ENCODE results near the gene CEP290.

GRCh38 chr12:88036353-88036965 is 105.4 kb downstream of the CEP290 start:
- TF ChIP-seq, protein P1, sequence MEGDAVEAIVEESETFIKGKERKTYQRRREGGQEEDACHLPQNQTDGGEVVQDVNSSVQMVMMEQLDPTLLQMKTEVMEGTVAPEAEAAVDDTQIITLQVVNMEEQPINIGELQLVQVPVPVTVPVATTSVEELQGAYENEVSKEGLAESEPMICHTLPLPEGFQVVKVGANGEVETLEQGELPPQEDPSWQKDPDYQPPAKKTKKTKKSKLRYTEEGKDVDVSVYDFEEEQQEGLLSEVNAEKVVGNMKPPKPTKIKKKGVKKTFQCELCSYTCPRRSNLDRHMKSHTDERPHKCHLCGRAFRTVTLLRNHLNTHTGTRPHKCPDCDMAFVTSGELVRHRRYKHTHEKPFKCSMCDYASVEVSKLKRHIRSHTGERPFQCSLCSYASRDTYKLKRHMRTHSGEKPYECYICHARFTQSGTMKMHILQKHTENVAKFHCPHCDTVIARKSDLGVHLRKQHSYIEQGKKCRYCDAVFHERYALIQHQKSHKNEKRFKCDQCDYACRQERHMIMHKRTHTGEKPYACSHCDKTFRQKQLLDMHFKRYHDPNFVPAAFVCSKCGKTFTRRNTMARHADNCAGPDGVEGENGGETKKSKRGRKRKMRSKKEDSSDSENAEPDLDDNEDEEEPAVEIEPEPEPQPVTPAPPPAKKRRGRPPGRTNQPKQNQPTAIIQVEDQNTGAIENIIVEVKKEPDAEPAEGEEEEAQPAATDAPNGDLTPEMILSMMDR (conservative IDR thresholded peaks at IDR 0.05; ENCODE audit: low read depth in 2 of 2), result no peak
- TF ChIP-seq REST (IDR thresholded peaks at IDR 0.05; ENCODE audit: unreplicated experiment) (no peak), EZH2phosphoT487 (IDR thresholded peaks at IDR 0.05; ENCODE audit: unreplicated experiment) (no peak), STAT1 (IDR thresholded peaks at IDR 0.05; ENCODE audit: unreplicated experiment) (no peak), POLR2AphosphoS5 (IDR thresholded peaks at IDR 0.05; ENCODE audit: low read depth) (no peak), EZH2 (IDR thresholded peaks at IDR 0.05; ENCODE audit: low read depth, unreplicated experiment) (no peak)

Data from GM23338 (cell line).